CD4-positive, alpha-beta T cell treated with Interleukin-4 for 4 hours (primary cell): Measurements from ENCODE around the gene PPM1J.

Source experiments
- DNase-seq: peaks from one replicate; pipeline ENCODE4 v3.0.0-alpha.2; 2020

PPM1J gene

GRCh38 chr1:112720800-112721199 is 5.7 kb upstream of the PPM1J start:
- no peak for DNase-seq

DNA sequence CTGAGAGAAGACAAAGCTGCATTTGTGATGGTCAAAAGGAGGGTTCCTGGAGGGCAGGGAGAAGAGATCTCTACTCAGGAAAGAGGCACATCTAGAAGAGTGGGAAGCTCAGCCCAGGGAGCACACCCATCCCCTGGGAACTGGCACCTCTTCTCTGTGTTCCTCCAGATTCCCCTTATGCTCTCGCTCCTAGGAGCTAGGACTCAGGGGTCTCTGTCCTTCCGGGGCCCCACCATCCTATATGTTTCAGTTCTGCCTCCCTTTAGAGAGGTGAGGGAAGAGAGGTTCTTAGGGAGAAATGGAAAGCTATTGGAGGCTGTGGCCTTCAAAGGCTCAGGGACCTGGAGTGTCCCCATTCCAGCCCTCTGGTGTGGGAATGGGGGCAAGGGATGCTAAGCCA is 4.6 kb upstream of the PPM1J start:
- no peak for DNase-seq

DNA sequence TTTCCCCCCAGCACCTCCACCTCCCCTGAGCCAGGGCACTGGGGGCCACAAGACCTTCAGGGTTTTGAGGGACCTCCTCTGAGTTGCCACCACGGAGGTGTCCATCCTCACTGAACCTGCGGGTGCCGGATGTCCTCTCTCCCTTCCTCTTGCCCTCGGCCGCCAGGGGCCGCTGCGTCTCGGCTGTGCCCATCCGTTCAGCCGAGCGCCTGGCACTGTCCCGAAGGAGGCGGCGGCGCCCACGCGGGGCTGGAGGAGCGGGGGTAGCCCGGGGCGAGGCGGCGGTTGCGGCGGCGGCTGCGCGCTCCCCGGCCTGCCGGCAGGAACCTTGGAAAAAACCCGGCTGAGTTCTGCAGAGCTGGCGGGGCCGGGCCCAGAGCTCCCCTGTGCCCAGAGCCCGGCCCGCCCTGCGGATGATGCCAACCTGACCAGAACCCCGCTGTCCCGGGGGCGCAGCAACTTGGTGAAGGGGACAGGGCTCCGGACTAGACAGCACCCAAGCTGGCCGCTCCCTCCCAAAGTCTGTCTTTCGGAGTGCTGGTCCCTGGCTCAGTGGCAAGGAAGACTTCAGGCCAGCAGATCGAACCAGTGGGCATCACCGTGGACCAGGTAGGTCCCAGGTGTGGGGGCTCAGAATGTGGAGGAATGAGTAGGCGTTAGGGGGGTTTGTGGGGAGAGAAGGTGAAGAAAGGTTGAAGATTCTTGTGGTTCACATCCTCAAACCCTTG is 3.7 kb upstream of the PPM1J start:
- peak; percentile 66 for DNase-seq

GRCh38 chr1:112717263-112717873 is 2.2 kb upstream of the PPM1J start:
- DNase-seq, result no peak

GRCh38 chr1:112716133-112716720 is 1.1 kb upstream of the PPM1J start:
- DNase-seq, result peak; percentile 75

GRCh38 chr1:112714313-112715263 is 544 bp downstream of the PPM1J start:
- no peak for DNase-seq

GRCh38 chr1:112713466-112714312 is 1.4 kb downstream of the PPM1J start:
- no peak for DNase-seq

GRCh38 chr1:112712701-112713128 is 2.4 kb downstream of the PPM1J start:
- no peak for DNase-seq

- no peak for DNase-seq
Observed at GRCh38 chr1:112712191-112712590, 2.9 kb downstream of the PPM1J start.

DNA sequence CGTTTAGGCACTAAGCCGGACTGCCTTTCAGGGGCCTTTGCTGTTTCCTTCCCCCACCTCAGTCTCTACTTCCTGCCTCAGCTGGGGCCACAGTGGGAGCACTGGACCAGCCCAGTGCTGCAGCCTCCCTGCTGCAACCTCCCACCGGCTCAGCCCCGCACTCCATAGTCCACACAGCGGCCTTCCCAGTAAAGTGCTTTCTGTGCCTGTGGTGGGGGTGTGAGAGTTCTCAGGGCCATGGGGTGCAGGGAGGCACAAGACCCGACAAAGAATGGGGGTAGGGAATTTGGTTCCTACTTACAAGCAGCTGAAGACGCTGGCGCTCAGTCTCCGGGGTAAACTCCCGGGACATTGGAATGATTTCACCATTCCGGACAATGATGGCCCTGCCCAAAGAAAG is 3.5 kb downstream of the PPM1J start:
- DNase-seq, result no peak

DNA sequence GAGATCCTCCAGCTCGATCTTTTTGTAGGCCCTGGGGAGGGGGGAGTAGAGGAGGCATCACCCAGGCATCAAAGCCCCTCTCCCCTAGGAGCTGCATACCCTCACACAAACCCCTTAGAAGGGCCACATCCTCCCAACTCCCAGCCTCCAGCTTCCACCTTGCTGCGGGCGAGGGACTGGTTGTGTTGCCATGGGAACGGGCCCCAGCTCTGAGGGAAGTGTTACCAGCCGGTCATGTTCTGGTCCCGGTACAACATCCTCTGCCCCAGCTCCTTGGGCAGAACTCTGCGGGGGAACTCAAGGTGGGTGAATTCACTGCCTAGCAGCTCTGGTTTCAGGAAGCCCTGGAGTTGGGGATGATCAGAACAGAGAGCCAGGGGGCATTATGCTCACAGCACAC is 4.1 kb downstream of the PPM1J start:
- no peak for DNase-seq

DNA sequence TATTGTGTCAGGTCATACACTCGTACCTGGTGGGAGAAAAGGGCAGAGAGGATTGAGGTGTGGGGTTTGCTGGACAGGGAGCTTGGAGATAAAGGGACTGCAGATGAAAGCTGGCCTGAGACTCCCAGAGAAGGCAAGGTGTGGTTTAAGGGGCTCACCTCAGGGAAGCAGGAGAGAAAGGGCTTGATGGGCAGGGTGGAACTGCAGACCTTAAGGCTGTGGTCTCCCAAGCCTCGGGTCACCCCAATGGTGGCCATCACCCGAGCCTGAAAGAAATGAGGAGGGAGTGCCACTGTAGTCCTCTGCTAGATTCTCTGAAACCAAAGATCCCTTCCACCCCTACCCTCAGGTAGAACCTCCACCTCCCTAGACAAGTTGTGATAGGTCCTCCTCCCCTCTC is 4.5 kb downstream of the PPM1J start:
- DNase-seq, result no peak

- no peak for DNase-seq
Observed at GRCh38 chr1:112710159-112710558, 5.0 kb downstream of the PPM1J start.

DNA sequence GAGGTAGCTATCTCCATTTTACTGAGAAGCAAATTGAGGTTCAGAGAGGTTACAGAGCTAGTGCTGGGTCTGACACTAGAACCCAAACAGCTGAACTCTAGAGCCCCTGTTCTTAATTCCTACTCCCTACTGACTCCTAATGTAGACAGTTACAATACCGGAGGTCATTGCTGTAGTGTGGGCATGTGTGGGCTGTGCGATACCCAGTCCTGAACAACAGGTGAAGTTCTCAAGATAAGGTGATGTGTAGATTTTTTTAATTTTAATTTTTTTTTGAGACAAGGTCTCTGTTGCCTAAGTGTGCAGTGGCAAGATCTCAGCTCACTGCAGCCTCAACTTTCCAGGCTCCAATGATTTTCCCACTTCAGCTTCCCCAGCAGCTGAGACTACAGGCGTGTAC is 6.6 kb downstream of the PPM1J start:
- DNase-seq, result no peak

DNA sequence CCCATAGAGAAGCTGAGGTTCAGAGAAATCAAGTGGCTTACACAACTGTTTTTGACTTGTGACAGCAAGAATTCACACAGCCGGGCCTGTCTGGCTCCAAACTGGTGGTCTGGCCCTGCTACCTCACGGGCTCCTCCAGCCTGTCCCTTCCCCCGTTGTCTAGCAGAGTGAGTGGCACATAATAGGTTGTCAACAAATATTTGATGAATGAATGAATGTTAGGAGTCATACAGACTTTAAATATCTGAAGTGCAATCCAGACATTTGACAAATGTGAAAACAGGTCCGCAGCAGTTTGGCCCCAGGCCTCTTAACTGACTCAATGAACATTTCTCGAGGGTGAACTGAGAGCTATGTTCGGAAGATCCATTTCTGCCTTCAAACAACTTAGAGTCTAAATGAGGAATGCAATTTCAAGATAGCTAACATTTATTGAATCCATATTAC is 7.1 kb downstream of the PPM1J start:
- no peak for DNase-seq

DNA sequence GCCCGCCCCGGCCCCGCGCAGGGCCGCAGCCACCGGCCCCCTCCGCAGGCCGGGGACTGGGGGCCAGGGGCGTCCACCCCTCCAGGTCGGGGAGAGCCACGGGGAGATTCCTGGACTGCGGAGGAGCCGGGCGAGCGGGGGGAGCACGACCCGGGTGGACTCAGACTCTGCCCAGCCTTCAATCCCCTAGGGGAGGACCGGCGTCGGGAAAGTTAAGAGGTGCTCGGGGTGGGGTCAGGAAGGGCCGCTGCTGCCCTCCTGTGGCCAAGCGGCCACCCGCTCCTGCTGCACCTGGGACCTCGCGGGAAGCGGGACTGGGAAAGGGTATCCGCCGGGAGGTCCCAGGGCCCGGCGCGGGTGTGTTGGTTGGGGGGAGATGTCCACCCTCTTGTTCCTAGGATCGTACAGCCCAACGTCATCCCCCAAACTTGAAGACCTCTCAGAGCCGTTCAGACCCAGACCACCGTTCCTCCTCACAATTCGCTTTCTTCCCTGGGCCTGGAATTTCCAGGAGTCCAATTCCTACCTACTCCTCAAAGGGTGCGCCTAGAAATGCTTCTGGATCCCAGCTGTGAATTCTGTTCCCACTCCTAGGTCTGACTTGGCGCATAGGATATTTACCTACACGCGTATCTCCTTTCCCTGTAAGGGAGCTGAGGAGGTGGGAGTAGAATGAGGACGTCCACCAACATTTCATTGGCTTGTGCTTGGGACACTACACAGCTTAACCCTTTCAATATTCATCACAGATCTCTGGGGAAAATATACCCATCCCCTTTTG is 7.7 kb downstream of the PPM1J start:
- peak; percentile 57 for DNase-seq

- DNase-seq, result peak; percentile 20
Observed at GRCh38 chr1:112706505-112707220, 8.5 kb downstream of the PPM1J start, which contains the start of gene RHOC. Gene RHOC, minus strand, starts transcription at chr1:112707127. Its CDS starts 3,328 bp downstream, at chr1:112703799.

DNA sequence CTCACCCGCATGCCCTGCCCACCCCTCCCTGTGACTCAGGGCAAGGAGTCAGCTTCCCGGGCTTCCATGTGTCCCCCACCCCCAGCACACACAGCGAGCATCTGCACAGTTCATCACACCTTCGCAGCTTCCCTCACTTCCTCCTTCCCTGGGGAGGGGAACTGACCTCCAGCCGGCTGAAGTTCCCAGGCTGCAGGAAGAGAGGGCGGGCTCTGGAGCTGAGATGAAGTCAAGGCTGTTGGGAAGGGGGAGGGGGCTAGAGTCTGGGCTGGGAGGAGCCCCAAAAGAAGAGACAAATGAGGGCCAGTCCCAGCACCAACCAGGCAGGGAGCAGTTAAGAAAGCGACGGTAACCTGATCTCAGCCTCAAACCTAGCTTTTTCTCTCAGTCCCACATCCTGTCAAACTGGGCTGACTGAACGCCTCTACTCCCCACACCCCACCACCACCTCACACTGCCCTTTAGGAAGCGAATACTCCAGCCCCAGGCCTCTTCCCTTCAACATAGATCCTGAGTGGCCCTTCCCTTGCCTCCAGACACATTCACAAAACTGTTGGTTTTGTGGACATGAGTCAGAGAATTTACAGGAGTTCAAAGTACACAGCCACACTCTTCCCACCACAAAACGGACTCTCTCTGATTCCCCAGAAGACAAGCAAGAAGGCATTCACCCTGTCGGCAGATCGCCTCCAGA is 10.1 kb downstream of the PPM1J start:
- DNase-seq, result peak; percentile 39

DNA sequence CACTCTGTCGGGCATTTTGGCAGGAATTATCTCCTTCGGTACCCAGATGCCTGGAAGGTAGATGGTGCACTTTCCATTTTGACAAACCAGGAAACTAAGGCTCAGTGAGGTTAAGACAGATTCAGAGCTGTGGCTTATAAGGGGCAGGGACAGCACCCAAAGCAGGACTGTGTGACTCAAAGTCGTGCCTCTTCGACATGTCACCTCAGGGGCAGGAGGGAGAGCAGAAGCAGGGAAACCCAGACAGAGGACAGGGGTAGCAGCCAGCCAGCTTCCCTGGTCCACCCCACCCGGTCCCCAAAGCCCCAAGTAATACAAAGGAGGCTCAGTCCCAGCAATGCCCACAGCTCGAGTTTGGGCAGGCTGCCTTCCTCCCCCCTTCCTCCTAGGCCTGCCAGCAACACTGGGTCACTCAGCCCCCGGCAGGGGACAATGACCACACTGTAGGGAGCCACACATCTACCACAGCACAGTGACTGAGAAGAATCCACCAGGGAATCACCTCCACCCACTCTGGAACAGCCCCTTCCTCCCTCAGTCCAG is 10.7 kb downstream of the PPM1J start:
- DNase-seq, result no peak

- DNase-seq, result no peak
Observed at GRCh38 chr1:112703706-112704105, 11.4 kb downstream of the PPM1J start.
